ENCODE measurements around the gene EXD3. TPM values are rescaled to one million over a fixed set of nuclear protein-coding genes. Genes with fewer than 3 reads are reported as not detected.

Gene EXD3
- total RNA-seq, 1 donor from 2014 or later = 8.6 TPM

GRCh38 chr9:137350696-137351584, 72.0 kb downstream of the EXD3 start:
- H3K36me3 ChIP-seq (ENCODE audit: control insufficient read depth, insufficient read depth, low read length) = no peaks in the 10 kb centered on the region
- no peak overlapping the region for H3K4me3 ChIP-seq (ENCODE audit: low read depth, low read length)
- no peak for DNase-seq (ENCODE audit: low read depth)
- no peak for TF ChIP-seq CTCF (IDR thresholded peaks at IDR 0.05; ENCODE audit: insufficient read depth, low read length, poor library complexity, severe bottlenecking)
- H3K27me3 ChIP-seq (ENCODE audit: control insufficient read depth, insufficient read depth, low read length) = no peaks in the 10 kb centered on the region

GRCh38 chr9:137349471-137350033, 73.4 kb downstream of the EXD3 start:
- H3K4me3 ChIP-seq (ENCODE audit: low read depth, low read length) = no peak overlapping the region
- no peak for TF ChIP-seq CTCF (IDR thresholded peaks at IDR 0.05; ENCODE audit: insufficient read depth, low read length, poor library complexity, severe bottlenecking)
- no peak for DNase-seq (ENCODE audit: low read depth)

GRCh38 chr9:137348769-137349470, 74.0 kb downstream of the EXD3 start:
- no peaks in the 10 kb centered on the region for H3K27me3 ChIP-seq (ENCODE audit: control insufficient read depth, insufficient read depth, low read length)
- no peak for TF ChIP-seq CTCF (IDR thresholded peaks at IDR 0.05; ENCODE audit: insufficient read depth, low read length, poor library complexity, severe bottlenecking)
- no peak for DNase-seq (ENCODE audit: low read depth)
- no peak overlapping the region for H3K4me3 ChIP-seq (ENCODE audit: low read depth, low read length)
- no peaks in the 10 kb centered on the region for H3K36me3 ChIP-seq (ENCODE audit: control insufficient read depth, insufficient read depth, low read length)

More at GRCh38 chr9:137349471-137350033, 73.4 kb downstream of the EXD3 start:
- H3K27me3 ChIP-seq (ENCODE audit: control insufficient read depth, insufficient read depth, low read length) = no peaks in the 10 kb centered on the region
- no peaks in the 10 kb centered on the region for H3K36me3 ChIP-seq (ENCODE audit: control insufficient read depth, insufficient read depth, low read length)

GRCh38 chr9:137347928-137348327, 75.0 kb downstream of the EXD3 start:
- TF ChIP-seq CTCF (IDR thresholded peaks at IDR 0.05; ENCODE audit: insufficient read depth, low read length, poor library complexity, severe bottlenecking) = no peak
- H3K4me3 ChIP-seq (ENCODE audit: low read depth, low read length) = no peak overlapping the region
- H3K36me3 ChIP-seq (ENCODE audit: control insufficient read depth, insufficient read depth, low read length) = no peaks in the 10 kb centered on the region
- DNase-seq (ENCODE audit: low read depth) = no peak
- H3K27me3 ChIP-seq (ENCODE audit: control insufficient read depth, insufficient read depth, low read length) = no peaks in the 10 kb centered on the region

- no peaks in the 10 kb centered on the region for H3K36me3 ChIP-seq (ENCODE audit: control insufficient read depth, insufficient read depth, low read length)
- TF ChIP-seq CTCF (IDR thresholded peaks at IDR 0.05; ENCODE audit: insufficient read depth, low read length, poor library complexity, severe bottlenecking) = no peak
- no peaks in the 10 kb centered on the region for H3K27me3 ChIP-seq (ENCODE audit: control insufficient read depth, insufficient read depth, low read length)
- no peak overlapping the region for H3K4me3 ChIP-seq (ENCODE audit: low read depth, low read length)
- no peak for DNase-seq (ENCODE audit: low read depth)
Observed at GRCh38 chr9:137342482-137342881, 80.5 kb downstream of the EXD3 start.
